Suprapubic skin (tissue), 4 donors: ENCODE data around the gene ARF4. TPM values are rescaled to one million over a fixed set of nuclear protein-coding genes. Genes with fewer than 3 reads are reported as not detected.
A peak's percentile ranks its signal among the peaks of the same experiment; 100 is the strongest.
"Not testable (repeated sequence)": the region's sequence is repeated elsewhere in the genome, so short reads cannot be mapped to it uniquely, and the experiment has no call there.

Experiments
- DNase-seq, 2 donors: peaks; one replicate each; pipeline ENCODE4 v3.0.0-alpha.2; 2019; ENCODE audit warnings: low spot score in 2 of 2
- H3K27ac ChIP-seq: fragments of 200-600 bp; sonication (generic); one replicate; pipeline ENCODE4 v1.5.1; 2019
- H3K27me3 ChIP-seq: fragments of 200-600 bp; sonication (generic); one replicate; pipeline ENCODE4 v1.5.1; 2019
- H3K36me3 ChIP-seq: fragments of 200-600 bp; sonication (generic); one replicate; pipeline ENCODE4 v1.5.1; 2019
- H3K4me1 ChIP-seq: fragments of 200-600 bp; sonication (generic); one replicate; pipeline ENCODE4 v1.5.1; 2019
- H3K4me3 ChIP-seq: fragments of 200-600 bp; sonication (generic); one replicate; pipeline ENCODE4 v1.5.1; 2019; ENCODE audit warnings: mild to moderate bottlenecking
- H3K9me3 ChIP-seq: fragments of 200-600 bp; sonication (generic); one replicate; pipeline ENCODE4 v1.5.1; 2019
- CTCF ChIP-seq, 2 donors: fragments of 200-600 bp in 1 of 2; fragments of 450-650 bp in 1 of 2; sonication (generic) in 1 of 2; IDR thresholded peaks; one replicate each; pipeline ENCODE4 v1.5.1; 2016 to 2019; ENCODE audit warnings: antibody characterized with exemption in 2 of 2, mild to moderate bottlenecking in 1 of 2, moderate library complexity in 1 of 2
- EP300 ChIP-seq: sonication (generic); formaldehyde crosslinking; IDR thresholded peaks from one replicate; pipeline ENCODE4 v1.6.1; 2017; ENCODE audit warnings: antibody characterized with exemption
- POLR2A ChIP-seq, 2 donors: fragments of 450-650 bp; IDR thresholded peaks; one replicate each; pipeline ENCODE4 v1.6.1; 2017; ENCODE audit warnings: antibody characterized with exemption in 2 of 2, mild to moderate bottlenecking in 2 of 2, moderate library complexity in 2 of 2
- POLR2AphosphoS5 ChIP-seq, 3 donors: sonication (generic); formaldehyde crosslinking; IDR thresholded peaks; one replicate each; pipeline ENCODE4 v1.6.1; 2017; ENCODE audit warnings: antibody characterized with exemption in 3 of 3
- WGBS: methylation state at CpG from one replicate; pipeline ENCODE4 v1.1.5; 2018; 5-methylcytosine and 5-hydroxymethylcytosine counted together
- total RNA-seq, 4 donors: library from RNA; depleted of rRNA; stranded (reverse); fragments of >200 nt; gene quantifications; one replicate each; pipeline ENCODE4 v1.1.0, GENCODE V29; 2016

The ARF4 gene
- total RNA-seq, result 10 to 100 TPM; 50.9 to 72.1 (median 63.4) TPM

- H3K4me1 ChIP-seq, result peaks cover 53% of the 10 kb centered on the region
- H3K4me3 ChIP-seq, result peak within 1 kb of the TSS; percentile 86
- peak within 1 kb of the TSS; percentile 95 for H3K27ac ChIP-seq
- no peaks in the 10 kb centered on the region for H3K36me3 ChIP-seq
- TF ChIP-seq CTCF (IDR thresholded peaks at IDR 0.05) (peak in 1 of 2 donors; percentile 25), EP300 (no peak), POLR2A (IDR thresholded peaks at IDR 0.05) (peak; percentile 88 to 97), POLR2AphosphoS5 (IDR thresholded peaks at IDR 0.05) (peak; percentile 76 to 88 (median 77))
- H3K27me3 ChIP-seq, result no peaks in the 10 kb centered on the region
- H3K9me3 ChIP-seq, result no peaks in the 10 kb centered on the region
- under 1% methylated on average over 57 of the region's 67 CpGs for WGBS
- peak; percentile 99 to 100 for DNase-seq
These were observed at the start of gene ARF4 for GRCh38 chr3:57597127-57597923. Gene ARF4 (minus strand): TSS chr3:57597344. CDS start chr3:57597140, 204 bp downstream.

- no peak overlapping the region for H3K4me3 ChIP-seq
- H3K27me3 ChIP-seq, result no peaks in the 10 kb centered on the region
- peaks cover 7% of the 10 kb centered on the region for H3K9me3 ChIP-seq
- TF ChIP-seq CTCF (IDR thresholded peaks at IDR 0.05), result no peak
- TF ChIP-seq EP300, result no peak
- TF ChIP-seq POLR2A (IDR thresholded peaks at IDR 0.05), result no peak
- no peak for TF ChIP-seq POLR2AphosphoS5 (IDR thresholded peaks at IDR 0.05)
- 64% methylated on average over 2 of the region's 2 CpGs for WGBS
- no peak overlapping the region for H3K27ac ChIP-seq
- no peak for DNase-seq
- peaks cover 67% of the 10 kb centered on the region for H3K36me3 ChIP-seq
- H3K4me1 ChIP-seq, result peaks cover 9% of the 10 kb centered on the region
These were observed 49.6 kb upstream of the ARF4 start for GRCh38 chr3:57646723-57647122.

GRCh38 chr3:57644740-57645139 lies 47.6 kb upstream of the ARF4 start:
- Histone ChIP-seq H3K27ac (no peak overlapping the region), H3K4me3 (no peak overlapping the region), H3K9me3 (peaks cover 7% of the 10 kb centered on the region), H3K36me3 (peaks cover 65% of the 10 kb centered on the region), H3K4me1 (peaks cover 9% of the 10 kb centered on the region), H3K27me3 (no peaks in the 10 kb centered on the region)
- TF ChIP-seq POLR2AphosphoS5 (IDR thresholded peaks at IDR 0.05), result no peak
- no peak for TF ChIP-seq CTCF (IDR thresholded peaks at IDR 0.05)
- DNase-seq, result no peak
- WGBS, result 91% methylated on average over 4 of the region's 4 CpGs

- no peak overlapping the region for H3K4me3 ChIP-seq
- H3K4me1 ChIP-seq, result no peaks in the 10 kb centered on the region
- H3K9me3 ChIP-seq, result no peaks in the 10 kb centered on the region
- no peak overlapping the region for H3K27ac ChIP-seq
- peaks cover 87% of the 10 kb centered on the region for H3K36me3 ChIP-seq
- H3K27me3 ChIP-seq, result no peaks in the 10 kb centered on the region
- DNase-seq, result no peak
- TF ChIP-seq CTCF (IDR thresholded peaks at IDR 0.05), result no peak
- no peak for TF ChIP-seq EP300
- no peak for TF ChIP-seq POLR2AphosphoS5 (IDR thresholded peaks at IDR 0.05)
- no peak for TF ChIP-seq POLR2A (IDR thresholded peaks at IDR 0.05)
These were observed 40.2 kb upstream of the ARF4 start for GRCh38 chr3:57637391-57637790.

GRCh38 chr3:57634259-57634658 lies 37.1 kb upstream of the ARF4 start:
- peaks cover 85% of the 10 kb centered on the region for H3K36me3 ChIP-seq
- not testable (repeated sequence) for DNase-seq, H3K4me1 ChIP-seq, H3K27ac ChIP-seq, H3K4me3 ChIP-seq, H3K9me3 ChIP-seq, H3K27me3 ChIP-seq
- 93% methylated on average over 3 of the region's 3 CpGs for WGBS
